Lung (tissue), 12 donors: ENCODE measurements around the gene NFYC. TPM values are rescaled to one million over a fixed set of nuclear protein-coding genes. Genes with fewer than 3 reads are reported as not detected.

Experiments
- ATAC-seq: fragments of 200-7000 bp; cut with Tn5 transposase; one replicate; pipeline ENCODE4 v1.9.1; 2020; ENCODE audit warnings: moderate number of reproducible peaks; ENCODE audit not compliant: insufficient read depth, low FRiP score
- DNase-seq, 3 donors: peaks; one replicate each; pipeline ENCODE4 v3.0.0-alpha.2; 2013 to 2017
- H3K27ac ChIP-seq, 2 donors: one replicate each; pipeline ENCODE4 v1.5.1; 2013; ENCODE audit warnings: mild to moderate bottlenecking in 2 of 2, moderate library complexity in 2 of 2, control low read depth in 1 of 2, inconsistent platforms in 1 of 2, low read depth in 1 of 2, low read length in 1 of 2
- H3K27me3 ChIP-seq, 3 donors: one replicate each; pipeline ENCODE4 v1.5.1; 2013; ENCODE audit warnings: low read length in 2 of 3; ENCODE audit not compliant: control insufficient read depth in 3 of 3, insufficient read depth in 3 of 3
- H3K36me3 ChIP-seq, 4 donors: one replicate each; pipeline ENCODE4 v1.5.1; 2013; ENCODE audit warnings: low read length in 4 of 4, mild to moderate bottlenecking in 1 of 4, moderate library complexity in 1 of 4; ENCODE audit not compliant: control insufficient read depth in 4 of 4, insufficient read depth in 4 of 4
- H3K4me1 ChIP-seq, 5 donors: one replicate each; pipeline ENCODE4 v1.5.1; 2013; ENCODE audit warnings: low read length in 5 of 5, mild to moderate bottlenecking in 2 of 5, moderate library complexity in 1 of 5; ENCODE audit not compliant: control insufficient read depth in 5 of 5, insufficient read depth in 5 of 5
- H3K4me3 ChIP-seq: one replicate; pipeline ENCODE4 v1.5.1; 2013; ENCODE audit warnings: mild to moderate bottlenecking, control low read depth, moderate library complexity
- H3K9ac ChIP-seq, 2 donors: one replicate each; pipeline ENCODE4 v1.5.1; 2013; ENCODE audit warnings: low read length in 2 of 2, control low read depth in 1 of 2; ENCODE audit not compliant: insufficient read depth in 1 of 2
- H3K9me3 ChIP-seq, 4 donors: one replicate each; pipeline ENCODE4 v1.5.1; 2013; ENCODE audit warnings: low read length in 3 of 4, mild to moderate bottlenecking in 1 of 4, moderate library complexity in 1 of 4; ENCODE audit not compliant: control insufficient read depth in 4 of 4, insufficient read depth in 3 of 4
- CTCF ChIP-seq: IDR thresholded peaks from 2 replicates; pipeline ENCODE4 v1.5.1; 2012; ENCODE audit warnings: mild to moderate bottlenecking; ENCODE audit errors: control extremely low read depth, extremely low read depth
- WGBS, 2 donors: extraction: QIAGEN DNeasy Blood & Tissue Kit; methylation state at CpG; one replicate each; pipeline ENCODE4 v1.1.7; 2013; 5-methylcytosine and 5-hydroxymethylcytosine counted together
- polyA plus RNA-seq, 2 donors: library from polyadenylated mRNA; stranded (reverse); fragments of 200-250 nt; gene quantifications; one replicate each; pipeline ENCODE4 v1.2.1, GENCODE V29; 2013
- total RNA-seq, 2 donors: library from RNA; depleted of rRNA in 1 of 2; stranded (reverse); fragments of >200 nt in 1 of 2; gene quantifications; one replicate each; pipeline ENCODE4 v1.2.1, GENCODE V29; 2014 to 2021
- donor health status: control.
- donor health status: control.
- donor health status: Bipolar disorder and iron deficiency.
- donor health status: healthy.
- donor health status: DM: yes; HTN: yes; CAD: no.

The NFYC gene
- total and polyA plus RNA-seq, 4 donors = 28.6 to 69.5 (median 50.3) TPM

- Histone ChIP-seq H3K4me1 (peaks cover 0 to 2% (median 0%) of the 10 kb centered on the region in 5 donors), H3K27ac (no peak overlapping the region), H3K9me3 (no peaks in the 10 kb centered on the region), H3K9ac (no peak overlapping the region), H3K36me3 (peaks cover 20 to 61% (median 41%) of the 10 kb centered on the region in 4 donors), H3K4me3 (no peak overlapping the region), H3K27me3 (no peaks in the 10 kb centered on the region)
- ATAC-seq = no peak
- no peak for DNase-seq
- TF ChIP-seq CTCF = no peak
- WGBS, 2 donors = 76 to 85% methylated on average over 4 of the region's 4 CpGs
Measured at GRCh38 chr1:40769815-40770214, 78.3 kb downstream of the NFYC start.

- peaks cover 0 to 2% (median 0%) of the 10 kb centered on the region in 5 donors for H3K4me1 ChIP-seq
- ATAC-seq (no peak), DNase-seq (no peak)
- no peak overlapping the region for H3K9ac ChIP-seq
- peaks cover 14 to 58% (median 41%) of the 10 kb centered on the region in 4 donors for H3K36me3 ChIP-seq
- no peaks in the 10 kb centered on the region for H3K9me3 ChIP-seq
- no peak for TF ChIP-seq CTCF
- no peak overlapping the region for H3K27ac ChIP-seq
- H3K27me3 ChIP-seq = no peaks in the 10 kb centered on the region
- no peak overlapping the region for H3K4me3 ChIP-seq
- WGBS, 2 donors = 71 to 77% methylated on average over 18 of the region's 18 CpGs
Measured at GRCh38 chr1:40770296-40771070, 79.0 kb downstream of the NFYC start.

- Histone ChIP-seq H3K36me3 (peaks cover 9 to 41% (median 34%) of the 10 kb centered on the region in 4 donors), H3K4me3 (no peak overlapping the region), H3K27ac (peak overlapping the region in 1 of 2 donors; percentile 43), H3K9ac (no peak overlapping the region), H3K27me3 (no peaks in the 10 kb centered on the region), H3K4me1 (peaks cover 0 to 2% (median 0%) of the 10 kb centered on the region in 5 donors), H3K9me3 (peaks cover 0 to 3% (median 0%) of the 10 kb centered on the region in 4 donors)
- ATAC-seq = no peak
- TF ChIP-seq CTCF = no peak
- no peak for DNase-seq
- WGBS, 2 donors = 84 to 85% methylated on average over 2 of the region's 2 CpGs
Measured at GRCh38 chr1:40772146-40772955, 80.8 kb downstream of the NFYC start.
